Esophagus squamous epithelium (tissue), 5 donors: ENCODE results near the gene STARD13. TPM values are rescaled to one million over a fixed set of nuclear protein-coding genes. Genes with fewer than 3 reads are reported as not detected.

ENCODE experiments used
- DNase-seq: peaks from one replicate; lab custom pipeline; 2025; lab: John Stamatoyannopoulos, UW
- H3K27ac ChIP-seq, 4 donors: fragments of 200-600 bp; sonication (generic); one replicate each; pipeline ENCODE4 v1.5.1; 2016 to 2019; ENCODE audit warnings: mild to moderate bottlenecking in 1 of 4
- H3K27me3 ChIP-seq, 4 donors: fragments of 200-600 bp; sonication (generic); 1 replicate in 3 of 4; 2 replicates in 1 of 4; pipeline versions ENCODE4 v1.5.1 to v1.6.0; 2017 to 2021; ENCODE audit warnings: antibody characterized with exemption in 1 of 4
- H3K36me3 ChIP-seq, 3 donors: fragments of 200-600 bp; sonication (generic); one replicate each; pipeline ENCODE4 v1.5.1; 2016 to 2019
- H3K4me1 ChIP-seq, 3 donors: fragments of 200-600 bp; sonication (generic); one replicate each; pipeline ENCODE4 v1.5.1; 2017 to 2019
- H3K4me3 ChIP-seq, 4 donors: fragments of 200-600 bp; sonication (generic); 1 replicate in 3 of 4; 2 replicates in 1 of 4; pipeline ENCODE4 v1.5.1; 2016 to 2019; ENCODE audit warnings: mild to moderate bottlenecking in 2 of 4, moderate library complexity in 1 of 4
- H3K9me3 ChIP-seq, 3 donors: fragments of 200-600 bp; sonication (generic); one replicate each; pipeline ENCODE4 v1.5.1; 2016 to 2019
- CTCF ChIP-seq, 6 experiments: fragments of 450-650 bp in 4 of 6; fragments of 200-600 bp in 2 of 6; sonication (generic) in 2 of 6; IDR thresholded peaks; one replicate each; pipeline ENCODE4 v1.5.1; 2016 to 2019; ENCODE audit warnings: antibody characterized with exemption in 6 of 6, mild to moderate bottlenecking in 4 of 6, moderate library complexity in 4 of 6
- POLR2A ChIP-seq, 4 donors: fragments of 450-650 bp; IDR thresholded peaks; one replicate each; pipeline ENCODE4 v1.6.1; 2017; ENCODE audit warnings: antibody characterized with exemption in 4 of 4, mild to moderate bottlenecking in 4 of 4, moderate library complexity in 3 of 4
- WGBS, 2 donors: methylation state at CpG; one replicate each; pipeline ENCODE4 v1.1.5; 2018; 5-methylcytosine and 5-hydroxymethylcytosine counted together
- intact Hi-C: fragments of 100-400 bp; cut with DNase I; formaldehyde crosslinking; loops from one replicate; pipeline ENCODE4 v1.15.0; 2022
- total RNA-seq, 4 donors: library from RNA; depleted of rRNA; stranded (reverse); fragments of >200 nt; gene quantifications; one replicate each; pipeline ENCODE4 v1.1.0, GENCODE V29; 2016
- donor health status: DM: yes; HTN: yes; CAD: no.

The STARD13 gene
- total RNA-seq, 4 donors from 2014 or later, result 1.3 to 18.7 (median 4.4) TPM

- intact Hi-C loops, result no loop called here
- Histone ChIP-seq H3K36me3 (no peaks in the 10 kb centered on the region), H3K4me1 (peaks cover 0 to 31% (median 11%) of the 10 kb centered on the region in 3 donors), H3K27me3 (no peaks in the 10 kb centered on the region), H3K9me3 (no peaks in the 10 kb centered on the region), H3K27ac (no peak overlapping the region), H3K4me3 (no peak overlapping the region)
- no peak for DNase-seq
- WGBS, 2 donors, result 58 to 73% methylated on average over 4 of the region's 4 CpGs
- TF ChIP-seq CTCF (IDR thresholded peaks at IDR 0.05), result no peak
- TF ChIP-seq POLR2A (IDR thresholded peaks at IDR 0.05), result no peak
Measured at GRCh38 chr13:33310245-33311038, 24.9 kb upstream of the STARD13 start.

- H3K4me1 ChIP-seq, result peaks cover 0 to 31% (median 11%) of the 10 kb centered on the region in 3 donors
- TF ChIP-seq POLR2A (IDR thresholded peaks at IDR 0.05) (no peak), CTCF (IDR thresholded peaks at IDR 0.05) (no peak)
- H3K27me3 ChIP-seq, result no peaks in the 10 kb centered on the region
- no peak overlapping the region for H3K4me3 ChIP-seq
- WGBS, 2 donors, result 88 to 94% methylated on average over 1 of the region's 1 CpG
- intact Hi-C loops, result no loop called here
- H3K36me3 ChIP-seq, result no peaks in the 10 kb centered on the region
- no peaks in the 10 kb centered on the region for H3K9me3 ChIP-seq
- DNase-seq, result no peak
- H3K27ac ChIP-seq, result no peak overlapping the region
Measured at GRCh38 chr13:33308863-33309262, 23.3 kb upstream of the STARD13 start.

GRCh38 chr13:33307843-33308242 is 22.3 kb upstream of the STARD13 start:
- no peak for TF ChIP-seq POLR2A (IDR thresholded peaks at IDR 0.05)
- no peak for TF ChIP-seq CTCF (IDR thresholded peaks at IDR 0.05)
- no peak overlapping the region for H3K4me3 ChIP-seq
- no peaks in the 10 kb centered on the region for H3K9me3 ChIP-seq
- no peak overlapping the region for H3K27ac ChIP-seq
- H3K36me3 ChIP-seq, result no peaks in the 10 kb centered on the region
- peaks cover 0 to 27% (median 9%) of the 10 kb centered on the region in 3 donors for H3K4me1 ChIP-seq
- intact Hi-C loops, result no loop called here
- H3K27me3 ChIP-seq, result no peaks in the 10 kb centered on the region
- 0 to 23% methylated on average over 1 of the region's 1 CpG for WGBS, 2 donors
- no peak for DNase-seq

- no peak overlapping the region for H3K27ac ChIP-seq
- TF ChIP-seq POLR2A (IDR thresholded peaks at IDR 0.05) (no peak), CTCF (IDR thresholded peaks at IDR 0.05) (no peak)
- no peak overlapping the region for H3K4me3 ChIP-seq
- H3K4me1 ChIP-seq, result no peaks in the 10 kb centered on the region
- H3K27me3 ChIP-seq, result no peaks in the 10 kb centered on the region
- H3K36me3 ChIP-seq, result no peaks in the 10 kb centered on the region
- 52% methylated on average over 3 of the region's 3 CpGs for WGBS, 2 donors
- no peak for DNase-seq
- no peaks in the 10 kb centered on the region for H3K9me3 ChIP-seq
- intact Hi-C loops, result no loop called here
Measured at GRCh38 chr13:33303855-33304597, 18.5 kb upstream of the STARD13 start.

GRCh38 chr13:33299626-33300025 is 14.1 kb upstream of the STARD13 start:
- 78 to 83% methylated on average over 3 of the region's 3 CpGs for WGBS, 2 donors
- intact Hi-C loops, result no loop called here
- H3K4me1 ChIP-seq, result no peaks in the 10 kb centered on the region
- DNase-seq, result no peak
- TF ChIP-seq CTCF (IDR thresholded peaks at IDR 0.05) (no peak), POLR2A (IDR thresholded peaks at IDR 0.05) (no peak)
- H3K27me3 ChIP-seq, result no peaks in the 10 kb centered on the region
- H3K9me3 ChIP-seq, result no peaks in the 10 kb centered on the region
- no peak overlapping the region for H3K27ac ChIP-seq
- H3K36me3 ChIP-seq, result no peaks in the 10 kb centered on the region
- no peak overlapping the region for H3K4me3 ChIP-seq
